OCI-LY1 (cell line): ENCODE results near the gene SYMPK.

Source experiments
- EZH2 ChIP-seq: fragments of 200-600 bp; sonication (generic), shearing (Covaris generic); IDR thresholded peaks from 2 replicates; pipeline ENCODE4 v1.8.0; 2017; ENCODE audit warnings: borderline replicate concordance, mixed run types, mild to moderate bottlenecking, antibody characterized with exemption, low read length, moderate library complexity, mixed read lengths
- TF ChIP-seq, protein P1 (sequence below): fragments of 200-600 bp; sonication (generic), shearing (Covaris generic); IDR thresholded peaks from 2 replicates; pipeline ENCODE4 v1.5.1; 2017; ENCODE audit warnings: mild to moderate bottlenecking, antibody characterized with exemption, low read length, moderate library complexity, mixed read lengths

GRCh38 chr19:45780146-45780447, 82.8 kb downstream of the SYMPK start:
- TF ChIP-seq, protein P1, sequence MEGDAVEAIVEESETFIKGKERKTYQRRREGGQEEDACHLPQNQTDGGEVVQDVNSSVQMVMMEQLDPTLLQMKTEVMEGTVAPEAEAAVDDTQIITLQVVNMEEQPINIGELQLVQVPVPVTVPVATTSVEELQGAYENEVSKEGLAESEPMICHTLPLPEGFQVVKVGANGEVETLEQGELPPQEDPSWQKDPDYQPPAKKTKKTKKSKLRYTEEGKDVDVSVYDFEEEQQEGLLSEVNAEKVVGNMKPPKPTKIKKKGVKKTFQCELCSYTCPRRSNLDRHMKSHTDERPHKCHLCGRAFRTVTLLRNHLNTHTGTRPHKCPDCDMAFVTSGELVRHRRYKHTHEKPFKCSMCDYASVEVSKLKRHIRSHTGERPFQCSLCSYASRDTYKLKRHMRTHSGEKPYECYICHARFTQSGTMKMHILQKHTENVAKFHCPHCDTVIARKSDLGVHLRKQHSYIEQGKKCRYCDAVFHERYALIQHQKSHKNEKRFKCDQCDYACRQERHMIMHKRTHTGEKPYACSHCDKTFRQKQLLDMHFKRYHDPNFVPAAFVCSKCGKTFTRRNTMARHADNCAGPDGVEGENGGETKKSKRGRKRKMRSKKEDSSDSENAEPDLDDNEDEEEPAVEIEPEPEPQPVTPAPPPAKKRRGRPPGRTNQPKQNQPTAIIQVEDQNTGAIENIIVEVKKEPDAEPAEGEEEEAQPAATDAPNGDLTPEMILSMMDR: no peak
- TF ChIP-seq EZH2: no peak
